H1 (cell line): ENCODE results near the gene ITPK1. TPM values are rescaled to one million over a fixed set of nuclear protein-coding genes. Genes with fewer than 3 reads are reported as not detected.

ENCODE experiments used
- CTCF ChIA-PET: fragments of 300-600 bp; sonication (Branson Sonifier 250); formaldehyde crosslinking; loops from one replicate; lab custom pipeline; 2021; ENCODE audit not compliant: partially characterized antibody; lab: Charles Lee
- POLR2A ChIA-PET: fragments of 300-600 bp; sonication (Branson Sonifier 250); formaldehyde crosslinking; loops from one replicate; lab custom pipeline; 2021; ENCODE audit warnings: inconsistent platforms; ENCODE audit not compliant: partially characterized antibody; lab: Charles Lee
- DNase-seq, 2 experiments: peaks; one replicate each; pipeline versions ENCODE4 v3.0.0 to v3.0.0-alpha.2; 2010 to 2022; ENCODE audit warnings: low spot score in 2 of 2, low read depth in 1 of 2, mixed read lengths in 1 of 2
- FAIRE-seq: peaks from 2 replicates; lab custom pipeline; 2011; peaks lifted over from hg19 to GRCh38; lab: Jason Lieb, UNC
- H2AFZ ChIP-seq: 2 replicates; pipeline ENCODE4 v1.8.1; 2012; ENCODE audit warnings: low read length, inconsistent platforms
- H2AK5ac ChIP-seq: 2 replicates; pipeline ENCODE4 v1.6.1; 2013; ENCODE audit warnings: low read depth, low read length
- H2BK120ac ChIP-seq: replicated peaks from 2 replicates; pipeline ENCODE3; 2013; ENCODE audit warnings: low read depth, low read length, inconsistent platforms
- H2BK12ac ChIP-seq: 2 replicates; pipeline ENCODE4 v1.6.1; 2013; ENCODE audit warnings: low read depth, low read length
- H2BK15ac ChIP-seq: 2 replicates; pipeline ENCODE4 v1.6.1; 2013; ENCODE audit warnings: low read length
- H2BK20ac ChIP-seq: 2 replicates; pipeline ENCODE4 v1.6.1; 2013; ENCODE audit warnings: low read length
- H2BK5ac ChIP-seq: 2 replicates; pipeline ENCODE4 v1.6.1; 2013; ENCODE audit warnings: low read depth, low read length
- H3K14ac ChIP-seq: 2 replicates; pipeline ENCODE4 v1.6.1; 2013; ENCODE audit warnings: inconsistent platforms; ENCODE audit not compliant: insufficient read length
- H3K18ac ChIP-seq: 2 replicates; pipeline ENCODE4 v1.6.1; 2013; ENCODE audit warnings: low read length; ENCODE audit errors: extremely low read depth
- H3K23ac ChIP-seq: 2 replicates; pipeline ENCODE4 v1.6.1; 2013; ENCODE audit warnings: inconsistent platforms; ENCODE audit not compliant: insufficient read length
- H3K23me2 ChIP-seq: 2 replicates; pipeline ENCODE4 v1.6.1; 2013; ENCODE audit warnings: low read depth, low read length
- H3K27ac ChIP-seq: 2 replicates; pipeline ENCODE4 v1.6.1; 2011; ENCODE audit warnings: low read depth, low read length, inconsistent platforms
- H3K27me3 ChIP-seq, 4 experiments: replicated peaks in 1 of 4; 1 replicate in 1 of 4; 2 replicates in 3 of 4; pipeline versions ENCODE4 v1.6.1 to v1.8.1; 2011 to 2013; ENCODE audit warnings: low read length in 3 of 4, mild to moderate bottlenecking in 3 of 4, inconsistent platforms in 2 of 4, mixed read lengths in 2 of 4, moderate library complexity in 1 of 4; ENCODE audit not compliant: control insufficient read depth in 3 of 4, insufficient read depth in 3 of 4; ENCODE audit errors: extremely low read depth in 1 of 4
- H3K36me3 ChIP-seq, 4 experiments: 2 replicates each; pipeline versions ENCODE4 v1.6.1 to v1.8.1; 2011 to 2013; ENCODE audit warnings: mild to moderate bottlenecking in 4 of 4, low read length in 3 of 4, moderate library complexity in 2 of 4, control low read depth in 1 of 4, inconsistent platforms in 1 of 4; ENCODE audit not compliant: insufficient read depth in 4 of 4, control insufficient read depth in 2 of 4
- H3K4ac ChIP-seq: replicated peaks from 2 replicates; pipeline ENCODE3; 2013; ENCODE audit warnings: low read length, low read depth, mixed read lengths, inconsistent platforms; ENCODE audit not compliant: insufficient read length
- H3K4me1 ChIP-seq, 4 experiments: replicated peaks in 1 of 4; 1 replicate in 1 of 4; 2 replicates in 3 of 4; pipeline versions ENCODE4 v1.6.1 to v1.8.1; 2011 to 2013; ENCODE audit warnings: low read length in 3 of 4, inconsistent platforms in 2 of 4, mixed read lengths in 1 of 4; ENCODE audit not compliant: insufficient read depth in 4 of 4, control insufficient read depth in 3 of 4
- H3K4me2 ChIP-seq, 2 experiments: 2 replicates each; pipeline versions ENCODE4 v1.6.1 to v1.8.1; 2011 to 2013; ENCODE audit warnings: low read depth in 2 of 2, low read length in 2 of 2, control low read depth in 1 of 2, inconsistent platforms in 1 of 2, mild to moderate bottlenecking in 1 of 2; ENCODE audit not compliant: insufficient read depth in 1 of 2
- H3K4me3 ChIP-seq, 4 experiments: fragments of 200-600, 300-600 bp in 1 of 4; sonication (generic), shearing (Covaris generic), sonication (Bioruptor Twin) in 1 of 4; 2 replicates each; pipeline versions ENCODE4 v1.5.1 to v1.8.1; 2011 to 2016; ENCODE audit warnings: low read length in 4 of 4, low read depth in 3 of 4, control low read depth in 2 of 4, inconsistent platforms in 2 of 4, mild to moderate bottlenecking in 2 of 4, mixed read lengths in 1 of 4, moderate library complexity in 1 of 4; ENCODE audit not compliant: insufficient read depth in 2 of 4; ENCODE audit errors: extremely low read depth in 1 of 4
- H3K56ac ChIP-seq: replicated peaks from 2 replicates; pipeline ENCODE3; 2013; ENCODE audit warnings: low read depth, mild to moderate bottlenecking, mixed read lengths, low read length, inconsistent platforms; ENCODE audit not compliant: insufficient read length
- H3K79me1 ChIP-seq: 2 replicates; pipeline ENCODE4 v1.6.1; 2013; ENCODE audit warnings: low read depth, low read length, control low read depth
- H3K79me2 ChIP-seq, 2 experiments: 2 replicates each; pipeline versions ENCODE4 v1.6.1 to v1.8.1; 2012 to 2013; ENCODE audit warnings: low read length in 2 of 2, mild to moderate bottlenecking in 2 of 2, inconsistent platforms in 1 of 2; ENCODE audit not compliant: insufficient read depth in 2 of 2, control insufficient read depth in 1 of 2
- H3K9ac ChIP-seq, 4 experiments: replicated peaks in 1 of 4; 1 replicate in 1 of 4; 2 replicates in 3 of 4; pipeline versions ENCODE4 v1.6.1 to v1.8.1; 2011 to 2013; ENCODE audit warnings: low read depth in 3 of 4, low read length in 3 of 4, control low read depth in 2 of 4, mild to moderate bottlenecking in 2 of 4, moderate library complexity in 2 of 4, inconsistent platforms in 1 of 4; ENCODE audit errors: extremely low read depth in 1 of 4
- H3K9me3 ChIP-seq, 2 experiments: 2 replicates each; pipeline versions ENCODE4 v1.6.1 to v1.8.1; 2012 to 2013; ENCODE audit warnings: mild to moderate bottlenecking in 2 of 2, moderate library complexity in 2 of 2, control low read depth in 1 of 2, inconsistent platforms in 1 of 2, low read depth in 1 of 2, low read length in 1 of 2, mixed read lengths in 1 of 2; ENCODE audit not compliant: insufficient read depth in 2 of 2
- H4K20me1 ChIP-seq, 2 experiments: replicated peaks in 1 of 2; 2 replicates each; pipeline versions ENCODE3 to v1.8.1; 2011 to 2013; ENCODE audit warnings: inconsistent platforms in 2 of 2, low read length in 2 of 2, mild to moderate bottlenecking in 1 of 2; ENCODE audit not compliant: insufficient read depth in 2 of 2, control insufficient read depth in 1 of 2
- H4K5ac ChIP-seq: 2 replicates; pipeline ENCODE4 v1.6.1; 2013; ENCODE audit warnings: low read length, low read depth, mixed read lengths, inconsistent platforms; ENCODE audit not compliant: insufficient read length
- H4K8ac ChIP-seq: 2 replicates; pipeline ENCODE4 v1.8.0; 2013; ENCODE audit warnings: mild to moderate bottlenecking, moderate library complexity, low read length, inconsistent platforms; ENCODE audit not compliant: insufficient read depth; ENCODE audit errors: extremely low read depth
- H4K91ac ChIP-seq: replicated peaks from 2 replicates; pipeline ENCODE3; 2013; ENCODE audit warnings: low read length, mixed read lengths, inconsistent platforms; ENCODE audit not compliant: insufficient read length
- BRCA1 ChIP-seq: IDR thresholded peaks from 2 replicates; pipeline ENCODE4 v1.6.1; 2012; ENCODE audit warnings: low read depth, low read length, improper control_type of control experiment
- MAFK ChIP-seq: IDR thresholded peaks from 2 replicates; pipeline ENCODE4 v1.6.1; 2012; ENCODE audit warnings: low read depth, mild to moderate bottlenecking, improper control_type of control experiment, low read length
- RAD21 ChIP-seq, 2 experiments: IDR thresholded peaks in 1 of 2; conservative IDR thresholded peaks in 1 of 2; 2 replicates each; pipeline ENCODE4 v1.6.1; 2011; ENCODE audit warnings: low read depth in 2 of 2, low read length in 2 of 2, improper control_type of control experiment in 1 of 2, inconsistent platforms in 1 of 2, mild to moderate bottlenecking in 1 of 2, moderate library complexity in 1 of 2
- SAP30 ChIP-seq: fragments of 300-600 bp; sonication (generic); IDR thresholded peaks from 2 replicates; pipeline ENCODE4 v1.7.1; 2012; ENCODE audit warnings: low read length, moderate library complexity, mild to moderate bottlenecking, inconsistent platforms; ENCODE audit not compliant: insufficient read depth, insufficient replicate concordance
- WGBS, 2 experiments: shearing (Covaris generic) in 1 of 2; methylation state at CpG; one replicate each; pipeline versions ENCODE4 v1.1.6 to v1.1.7; 2013 to 2015; ENCODE audit warnings: low lambda C conversion rate in 2 of 2, mixed read lengths in 2 of 2, inconsistent platforms in 1 of 2, low coverage in 1 of 2, missing lambda C conversion rate in 1 of 2; ENCODE audit not compliant: insufficient replicate concordance in 2 of 2, insufficient coverage in 1 of 2, insufficient read length in 1 of 2; ENCODE audit errors: extremely low coverage in 1 of 2, missing lambda C conversion rate in 1 of 2; 5-methylcytosine and 5-hydroxymethylcytosine counted together
- polyA plus RNA-seq, 7 experiments: library from polyadenylated mRNA; depleted of rRNA in 3 of 7; stranded (reverse) in 5 of 7; unstranded in 2 of 7; fragments of >200 nt in 5 of 7; fragments of 200-250 nt in 2 of 7; gene quantifications; 1 replicate in 5 of 7; 2 replicates in 1 of 7; 4 replicates in 1 of 7; pipeline versions ENCODE4 v1.2.1 to v1.2.3, GENCODE V29; 2011 to 2013; ENCODE audit warnings: missing spikeins in 2 of 7, mixed read lengths in 2 of 7
- total RNA-seq: library from RNA; stranded (reverse); fragmentation: NEBNext Ultra II Directional; extraction: Animal tissue kit (Norgen Biotek cat#: 25700); gene quantifications from 2 replicates; pipeline ENCODE4 v1.2.1, GENCODE V29; 2021
- TF ChIP-seq, protein P1 (sequence below), 3 experiments: IDR thresholded peaks; 1 replicate in 2 of 3; 2 replicates in 1 of 3; pipeline versions ENCODE4 v1.5.1 to v1.6.1; 2011; ENCODE audit warnings: low read length in 3 of 3, mild to moderate bottlenecking in 3 of 3, inconsistent platforms in 2 of 3, low read depth in 1 of 3, moderate library complexity in 1 of 3; ENCODE audit not compliant: insufficient read depth in 1 of 3; ENCODE audit errors: control extremely low read depth in 1 of 3

Gene ITPK1
- total and polyA plus RNA-seq, 2 of the 8 experiments (the other 6 are each of a cell fraction or from before 2014, with no cell fraction given) = 108 to 143 TPM

DNA sequence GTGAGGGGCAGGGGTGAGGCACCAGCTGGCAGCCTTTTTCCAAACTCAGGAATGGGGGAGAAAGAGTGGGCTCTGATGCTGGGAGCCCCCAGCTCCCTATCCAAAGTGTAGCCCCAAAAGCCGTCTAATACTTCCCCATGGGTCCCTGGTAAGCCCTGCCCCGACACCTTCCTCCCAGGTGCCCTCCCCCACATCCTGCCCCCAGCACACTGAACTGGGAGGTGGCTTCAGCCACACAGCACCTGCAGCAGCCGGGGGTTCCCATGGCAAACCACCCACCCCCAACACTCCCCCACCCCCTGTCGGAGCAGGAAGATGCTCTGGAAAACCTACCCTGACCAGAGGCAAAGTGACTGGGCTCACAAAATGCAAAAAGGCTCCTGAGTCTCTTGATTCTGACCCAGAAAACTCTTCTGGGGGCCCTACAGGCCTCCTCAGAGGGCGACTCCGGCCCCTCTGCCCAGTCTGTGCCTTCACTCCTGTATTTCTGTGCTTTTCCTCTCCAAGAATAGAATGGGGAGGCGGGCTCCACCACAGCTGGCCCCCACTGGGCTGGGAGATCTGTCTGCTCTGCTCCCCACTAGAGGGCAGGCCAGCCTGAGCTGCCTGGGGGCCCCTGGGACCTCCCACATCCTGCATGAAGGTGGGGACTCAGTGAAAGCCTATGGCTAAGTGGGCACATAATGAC lies 81.6 kb downstream of the ITPK1 start:
- WGBS, 2 experiments = 67% methylated on average over 1 of the region's 7 CpGs; no CpG with 5 or more reads in 1 of the 2 experiments
- TF ChIP-seq, protein P1, sequence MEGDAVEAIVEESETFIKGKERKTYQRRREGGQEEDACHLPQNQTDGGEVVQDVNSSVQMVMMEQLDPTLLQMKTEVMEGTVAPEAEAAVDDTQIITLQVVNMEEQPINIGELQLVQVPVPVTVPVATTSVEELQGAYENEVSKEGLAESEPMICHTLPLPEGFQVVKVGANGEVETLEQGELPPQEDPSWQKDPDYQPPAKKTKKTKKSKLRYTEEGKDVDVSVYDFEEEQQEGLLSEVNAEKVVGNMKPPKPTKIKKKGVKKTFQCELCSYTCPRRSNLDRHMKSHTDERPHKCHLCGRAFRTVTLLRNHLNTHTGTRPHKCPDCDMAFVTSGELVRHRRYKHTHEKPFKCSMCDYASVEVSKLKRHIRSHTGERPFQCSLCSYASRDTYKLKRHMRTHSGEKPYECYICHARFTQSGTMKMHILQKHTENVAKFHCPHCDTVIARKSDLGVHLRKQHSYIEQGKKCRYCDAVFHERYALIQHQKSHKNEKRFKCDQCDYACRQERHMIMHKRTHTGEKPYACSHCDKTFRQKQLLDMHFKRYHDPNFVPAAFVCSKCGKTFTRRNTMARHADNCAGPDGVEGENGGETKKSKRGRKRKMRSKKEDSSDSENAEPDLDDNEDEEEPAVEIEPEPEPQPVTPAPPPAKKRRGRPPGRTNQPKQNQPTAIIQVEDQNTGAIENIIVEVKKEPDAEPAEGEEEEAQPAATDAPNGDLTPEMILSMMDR (IDR thresholded peaks at IDR 0.05; ENCODE audit: control extremely low read depth in 1 of 3, insufficient read depth in 1 of 3, low read depth in 1 of 3, low read length in 3 of 3) = peak; percentile 67 to 74 (median 71)
- TF ChIP-seq SAP30 = no peak
- TF ChIP-seq BRCA1 = no peak
- TF ChIP-seq MAFK = no peak
- peak; percentile 58 to 70 for TF ChIP-seq RAD21 (IDR thresholded peaks at IDR 0.05 in 1 of 2, conservative IDR thresholded peaks at IDR 0.05 in 1 of 2; ENCODE audit: low read depth in 2 of 2, low read length in 2 of 2)
- Histone ChIP-seq H4K20me1 (peaks cover 8 to 22% of the 10 kb centered on the region in 2 experiments), H2BK15ac (no peak overlapping the region), H3K18ac (peak overlapping the region; percentile 55; the same call in 1 of the 2 replicates), H3K9me3 (no peaks in the 10 kb centered on the region), H3K36me3 (no peaks in the 10 kb centered on the region), H2AFZ (no peak overlapping the region), H4K8ac (no peak overlapping the region), H2BK120ac (no peak overlapping the region), H3K4ac (no peak overlapping the region), H2BK5ac (peak overlapping the region; percentile 88), H3K4me1 (peaks cover 10 to 39% (median 25%) of the 10 kb centered on the region in 4 experiments), H3K4me3 (no peak overlapping the region), H3K4me2 (no peak overlapping the region), H3K27ac (no peak overlapping the region), H3K23ac (no peak overlapping the region), H3K79me2 (peaks cover 0 to 70% of the 10 kb centered on the region in 2 experiments; a peak in 2 of 4 replicates), H2AK5ac (peak overlapping the region; percentile 90; the same call in 1 of the 2 replicates), H4K5ac (no peak overlapping the region), H3K56ac (no peak overlapping the region), H2BK20ac (no peak overlapping the region), H3K23me2 (no peaks in the 10 kb centered on the region), H4K91ac (peak overlapping the region; percentile 14), H3K79me1 (peaks cover 15% of the 10 kb centered on the region), H3K9ac (no peak overlapping the region), H2BK12ac (peak overlapping the region; percentile 92; the same call in 1 of the 2 replicates), H3K27me3 (no peaks in the 10 kb centered on the region), H3K14ac (no peak overlapping the region)
- no peak for FAIRE-seq
- no peak for DNase-seq
- POLR2A ChIA-PET = interaction anchor here (1.0 kb wide), 1 partner anchor 21 kb away, joined by 3 read pairs; no protein-coding TSS in a partner anchor
- CTCF ChIA-PET = interaction anchor here (0.7 to 5.7 kb wide), 28 partner anchors 11 to 142 kb away, joined by 3 to 71 read pairs (median 4); partner anchors contain the start of gene ITPK1
